GM23338 (cell line): ENCODE measurements around the gene TENM4. TPM values are rescaled to one million over a fixed set of nuclear protein-coding genes. Genes with fewer than 3 reads are reported as not detected.

Source experiments
- ATAC-seq: fragments of 200-7000 bp; cut with Tn5 transposase; 3 replicates; pipeline ENCODE4 v1.9.1; 2020
- DNase-seq: peaks from one replicate; pipeline ENCODE4 v3.0.0-alpha.2; 2015; ENCODE audit warnings: low spot score
- H2AFZ ChIP-seq: fragments of 200-600 bp; sonication (generic); 2 replicates; pipeline ENCODE4 v1.8.0; 2016; ENCODE audit warnings: antibody characterized with exemption, mild to moderate bottlenecking, moderate library complexity
- H3F3A ChIP-seq: fragments of 200-600 bp; sonication (generic); replicated peaks from 2 replicates; pipeline ENCODE4 v1.8.0; 2017; ENCODE audit warnings: antibody characterized with exemption, mixed run types, low read depth
- H3K27ac ChIP-seq: fragments of 200-600 bp; sonication (generic); 2 replicates; pipeline ENCODE4 v1.6.1; 2016; ENCODE audit warnings: low read depth
- H3K27me3 ChIP-seq: fragments of 200-600 bp; sonication (generic); 2 replicates; pipeline ENCODE4 v1.8.0; 2016; ENCODE audit warnings: mild to moderate bottlenecking, mixed run types, moderate library complexity; ENCODE audit not compliant: insufficient read depth
- H3K36me3 ChIP-seq: fragments of 200-600 bp; sonication (generic); 2 replicates; pipeline ENCODE4 v1.8.0; 2016; ENCODE audit warnings: mild to moderate bottlenecking; ENCODE audit not compliant: insufficient read depth
- H3K4me1 ChIP-seq: fragments of 200-600 bp; sonication (generic); 2 replicates; pipeline ENCODE4 v1.8.0; 2016; ENCODE audit warnings: mild to moderate bottlenecking, moderate library complexity; ENCODE audit not compliant: insufficient read depth
- H3K4me2 ChIP-seq: fragments of 200-600 bp; sonication (generic); 2 replicates; pipeline ENCODE4 v1.7.1; 2017; ENCODE audit warnings: mixed run types
- H3K4me3 ChIP-seq: fragments of 200-600 bp; sonication (generic); 2 replicates; pipeline ENCODE4 v1.6.1; 2016; ENCODE audit warnings: mixed run types
- H3K79me2 ChIP-seq: fragments of 200-600 bp; sonication (generic); replicated peaks from 2 replicates; pipeline ENCODE4 v1.8.0; 2017; ENCODE audit warnings: mild to moderate bottlenecking; ENCODE audit not compliant: insufficient read depth
- H3K9me2 ChIP-seq: fragments of 200-600 bp; sonication (generic); 2 replicates; pipeline ENCODE4 v1.8.0; 2017; ENCODE audit not compliant: insufficient read depth
- H4K20me1 ChIP-seq: fragments of 200-600 bp; sonication (generic); replicated peaks from 2 replicates; pipeline ENCODE4 v1.8.0; 2017; ENCODE audit warnings: mild to moderate bottlenecking; ENCODE audit not compliant: insufficient read depth
- H3K27ac Mint-ChIP-seq: 2 replicates; pipeline ENCODE4 v1.8.0; 2020; ENCODE audit warnings: inconsistent platforms, mild to moderate bottlenecking, moderate library complexity, mixed read lengths
- H3K27me3 Mint-ChIP-seq: 3 replicates; pipeline ENCODE4 v1.8.0; 2022; ENCODE audit warnings: low read depth, mild to moderate bottlenecking, moderate library complexity, mixed read lengths, inconsistent platforms; ENCODE audit not compliant: insufficient read depth, poor library complexity
- H3K36me3 Mint-ChIP-seq: 3 replicates; pipeline ENCODE4 v1.8.0; 2021; ENCODE audit warnings: low read depth, mild to moderate bottlenecking, inconsistent platforms, moderate library complexity, mixed read lengths
- H3K4me1 Mint-ChIP-seq: 3 replicates; pipeline ENCODE4 v1.8.0; 2020; ENCODE audit warnings: mild to moderate bottlenecking, inconsistent platforms, mixed read lengths
- H3K4me3 Mint-ChIP-seq: 3 replicates; pipeline ENCODE4 v1.8.0; 2021; ENCODE audit warnings: moderate library complexity, mild to moderate bottlenecking, inconsistent platforms, mixed read lengths
- H3K9me3 Mint-ChIP-seq: 3 replicates; pipeline ENCODE4 v1.8.0; 2020; ENCODE audit warnings: moderate library complexity, mild to moderate bottlenecking, inconsistent platforms, mixed read lengths
- CREB1 ChIP-seq: fragments of 250-450 bp; sonication (Bioruptor Pico); IDR thresholded peaks from 2 replicates; pipeline ENCODE4 v1.5.0; 2020; ENCODE audit warnings: low read depth, mild to moderate bottlenecking, moderate library complexity
- CTCF ChIP-seq, 2 experiments: fragments of 200-600 bp in 1 of 2; sonication (generic) in 1 of 2; conservative IDR thresholded peaks; 2 replicates each; pipeline versions ENCODE4 v1.5.1 to v1.6.1; 2016 to 2017; ENCODE audit warnings: antibody characterized with exemption in 2 of 2, low read depth in 2 of 2, mild to moderate bottlenecking in 2 of 2, moderate library complexity in 1 of 2
- ETS1 ChIP-seq: IDR thresholded peaks from 2 replicates; pipeline ENCODE4 v1.6.1; 2016; ENCODE audit warnings: antibody characterized with exemption
- JUNB ChIP-seq: IDR thresholded peaks from one replicate; pipeline ENCODE4 v1.6.1; 2016; ENCODE audit warnings: antibody characterized with exemption; ENCODE audit not compliant: unreplicated experiment
- NANOG ChIP-seq: IDR thresholded peaks from 2 replicates; pipeline ENCODE4 v1.6.1; 2016; ENCODE audit warnings: antibody characterized with exemption, borderline replicate concordance
- POLR2AphosphoS5 ChIP-seq: IDR thresholded peaks from 2 replicates; pipeline ENCODE4 v1.6.1; 2016; ENCODE audit warnings: antibody characterized with exemption, low read depth
- STAT1 ChIP-seq: IDR thresholded peaks from one replicate; pipeline ENCODE4 v1.6.1; 2016; ENCODE audit warnings: antibody characterized with exemption; ENCODE audit not compliant: unreplicated experiment
- ZNF114 ChIP-seq: fragments of 250-450 bp; sonication (Bioruptor Pico); IDR thresholded peaks from 2 replicates; pipeline ENCODE4 v1.5.0; 2020; ENCODE audit warnings: mild to moderate bottlenecking, moderate library complexity
- ZNF331 ChIP-seq: fragments of 250-450 bp; sonication (Bioruptor Pico); IDR thresholded peaks from 2 replicates; pipeline ENCODE4 v1.5.0; 2020; ENCODE audit warnings: low read depth, mild to moderate bottlenecking, moderate library complexity
- ZNF462 ChIP-seq: fragments of 250-450 bp; sonication (Bioruptor Pico); IDR thresholded peaks from 2 replicates; pipeline ENCODE4 v1.5.0; 2020; ENCODE audit warnings: mild to moderate bottlenecking, moderate library complexity
- polyA plus RNA-seq: library from polyadenylated mRNA; unstranded; fragments of >200 nt; fragmentation: Nextera tagmentation; extraction: Ambion mirVana; gene quantifications from 2 replicates; pipeline ENCODE4 v1.2.1, GENCODE V29; 2016
- total RNA-seq: library from RNA; depleted of rRNA; stranded (reverse); fragments of >200 nt; shearing (Covaris generic); gene quantifications from 2 replicates; pipeline ENCODE4 v1.2.3, GENCODE V29; 2014

Gene TENM4
- total and polyA plus RNA-seq, 2 experiments from 2014 or later = 7.3 TPM

- Mint-ChIP-seq H3K36me3 (no peaks in the 10 kb centered on the region), H3K9me3 (no peaks in the 10 kb centered on the region), H3K4me1 (peaks cover 25% of the 10 kb centered on the region), H3K4me3 (no peak overlapping the region), H3K27me3 (peaks cover 7% of the 10 kb centered on the region), H3K27ac (no peak overlapping the region)
- TF ChIP-seq JUNB (no peak), POLR2AphosphoS5 (no peak), NANOG (no peak), STAT1 (no peak), ZNF114 (no peak), ZNF331 (CRISPR knock-in tag) (no peak), CTCF (conservative IDR thresholded peaks at IDR 0.05; ENCODE audit: low read depth in 2 of 2) (no peak), ETS1 (no peak), ZNF462 (CRISPR knock-in tag) (no peak), CREB1 (CRISPR knock-in tag) (no peak)
- Histone ChIP-seq H4K20me1 (no peaks in the 10 kb centered on the region), H3K79me2 (no peaks in the 10 kb centered on the region), H3K9me2 (0 out of 2 replicates have a peak, but pooled peaks cover 6% of the 10 kb centered on the region), H3K27ac (no peak overlapping the region), H3K4me2 (no peak overlapping the region), H2AFZ (no peak overlapping the region), H3K4me3 (no peak overlapping the region), H3F3A (no peaks in the 10 kb centered on the region), H3K4me1 (peaks cover 14% of the 10 kb centered on the region), H3K36me3 (no peaks in the 10 kb centered on the region), H3K27me3 (no peaks in the 10 kb centered on the region)
- DNase-seq = no peak
- no peak for ATAC-seq
Measured at GRCh38 chr11:79482800-79483199, 42.0 kb upstream of the TENM4 start.
